Epithelial cell of esophagus (primary cell): Measurements from ENCODE around the gene SCARF1.

Experiments
- DNase-seq: peaks from one replicate; pipeline ENCODE4 v3.0.0; 2010; ENCODE audit warnings: low read depth
- H3K4me3 ChIP-seq: 2 replicates; pipeline ENCODE4 v1.5.1; 2011; ENCODE audit warnings: mild to moderate bottlenecking, low read length, control low read depth
- CTCF ChIP-seq: IDR thresholded peaks from 2 replicates; pipeline ENCODE4 v1.5.1; 2011; ENCODE audit warnings: low read depth, mild to moderate bottlenecking, low read length, control low read depth, inconsistent platforms; ENCODE audit not compliant: insufficient read depth; ENCODE audit errors: missing control alignments

The SCARF1 gene

GRCh38 chr17:1605681-1606351, 39.7 kb downstream of the SCARF1 start:
- no peak for TF ChIP-seq CTCF
- DNase-seq = no peak
- H3K4me3 ChIP-seq = no peak overlapping the region

- no peak overlapping the region for H3K4me3 ChIP-seq
- no peak for TF ChIP-seq CTCF
- DNase-seq = no peak
Measured at GRCh38 chr17:1604831-1605528, 40.6 kb downstream of the SCARF1 start.

GRCh38 chr17:1601571-1601970, 44.0 kb downstream of the SCARF1 start:
- H3K4me3 ChIP-seq = no peak overlapping the region
- no peak for TF ChIP-seq CTCF
- DNase-seq = no peak

GRCh38 chr17:1598399-1599095, 47.0 kb downstream of the SCARF1 start:
- no peak for TF ChIP-seq CTCF
- no peak overlapping the region for H3K4me3 ChIP-seq
- DNase-seq = no peak

GRCh38 chr17:1597861-1598342, 47.6 kb downstream of the SCARF1 start:
- TF ChIP-seq CTCF = no peak
- H3K4me3 ChIP-seq = no peak overlapping the region
- DNase-seq = peak; percentile 83

GRCh38 chr17:1593630-1593931, 52.0 kb downstream of the SCARF1 start:
- H3K4me3 ChIP-seq = no peak overlapping the region
- TF ChIP-seq CTCF = no peak
- no peak for DNase-seq
